OCI-LY7 (cell line): ENCODE results near the gene GRK6. TPM values are rescaled to one million over a fixed set of nuclear protein-coding genes. Genes with fewer than 3 reads are reported as not detected.
A peak's percentile ranks its signal among the peaks of the same experiment; 100 is the strongest.

Experiments used
- BruUV-seq: library from RNA; stranded (reverse); fragments of 400-500 nt; replicated peaks from 2 replicates; lab custom pipeline; 2021; lab: Mats Ljungman, UMichigan
- CTCF ChIA-PET: fragments of 300-600 bp; sonication (Branson Sonifier 250); formaldehyde crosslinking; loops from one replicate; lab custom pipeline; 2022; ENCODE audit warnings: antibody characterized with exemption; ENCODE audit not compliant: unreplicated experiment; lab: Charles Lee
- POLR2A ChIA-PET: fragments of 300-600 bp; sonication (Branson Sonifier 250); formaldehyde crosslinking; loops from one replicate; lab custom pipeline; 2022; ENCODE audit warnings: antibody characterized with exemption; lab: Charles Lee
- DNase-seq: peaks from one replicate; pipeline ENCODE4 v3.0.0-alpha.2; 2015; ENCODE audit warnings: low spot score
- H2AFZ ChIP-seq: fragments of 200-600 bp; sonication (generic), shearing (Covaris generic); 2 replicates; pipeline ENCODE4 v1.6.1; 2014; ENCODE audit warnings: mild to moderate bottlenecking, antibody characterized with exemption, low read length, moderate library complexity
- H3K27ac ChIP-seq: fragments of 200-600 bp; sonication (generic); 2 replicates; pipeline ENCODE4 v1.5.1; 2014; ENCODE audit warnings: mixed run types, low read depth, mild to moderate bottlenecking, moderate library complexity, low read length, inconsistent platforms; ENCODE audit not compliant: poor library complexity, severe bottlenecking
- H3K36me3 ChIP-seq: fragments of 200-600 bp; sonication (generic); 2 replicates; pipeline ENCODE4 v1.6.1; 2014; ENCODE audit warnings: mild to moderate bottlenecking, antibody characterized with exemption, low read length, moderate library complexity, mixed read lengths; ENCODE audit not compliant: insufficient read depth
- H3K4me1 ChIP-seq: fragments of 200-600 bp; sonication (generic); 2 replicates; pipeline ENCODE4 v1.5.1; 2014; ENCODE audit warnings: mild to moderate bottlenecking, low read length; ENCODE audit not compliant: insufficient read depth, poor library complexity, severe bottlenecking
- H3K4me2 ChIP-seq: fragments of 200-600 bp; sonication (generic); 2 replicates; pipeline ENCODE4 v1.6.1; 2014; ENCODE audit warnings: mild to moderate bottlenecking, low read length
- H3K4me3 ChIP-seq: fragments of 200-600 bp; sonication (generic); 2 replicates; pipeline ENCODE4 v1.5.1; 2014; ENCODE audit warnings: mild to moderate bottlenecking, low read depth, low read length; ENCODE audit not compliant: poor library complexity, severe bottlenecking
- H3K79me2 ChIP-seq: fragments of 200-600 bp; sonication (generic); 2 replicates; pipeline ENCODE4 v1.6.1; 2016; ENCODE audit warnings: low read depth, mild to moderate bottlenecking, low read length, moderate library complexity, mixed read lengths; ENCODE audit not compliant: insufficient read depth
- H3K9me2 ChIP-seq: fragments of 200-600 bp; sonication (generic); 2 replicates; pipeline ENCODE4 v1.6.1; 2016; ENCODE audit warnings: mild to moderate bottlenecking, low read length, mixed read lengths; ENCODE audit not compliant: insufficient read depth
- H3K9me3 ChIP-seq: fragments of 200-600 bp; sonication (generic); 2 replicates; pipeline ENCODE4 v1.6.1; 2014; ENCODE audit warnings: mild to moderate bottlenecking, mixed run types, low read length, mixed read lengths
- H4K20me1 ChIP-seq: fragments of 200-600 bp; sonication (generic); 2 replicates; pipeline ENCODE4 v1.6.1; 2014; ENCODE audit warnings: mild to moderate bottlenecking, antibody characterized with exemption, low read length, moderate library complexity, mixed read lengths; ENCODE audit not compliant: insufficient read depth
- CTCF ChIP-seq: fragments of 200-600 bp; sonication (generic); conservative IDR thresholded peaks from 2 replicates; pipeline ENCODE4 v1.5.1; 2014; ENCODE audit warnings: mild to moderate bottlenecking, antibody characterized with exemption, low read length, moderate library complexity, mixed read lengths
- EZH2phosphoT487 ChIP-seq: fragments of 200-600 bp; sonication (generic); IDR thresholded peaks from 2 replicates; pipeline ENCODE4 v1.6.1; 2018; ENCODE audit warnings: low read depth, borderline replicate concordance, mild to moderate bottlenecking, mixed run types, antibody characterized with exemption, low read length, moderate library complexity, mixed read lengths
- intact Hi-C: fragments of 100-400 bp; cut with micrococcal nuclease; formaldehyde crosslinking; loops from one replicate; pipeline ENCODE4 v1.10.0; 2022; ENCODE audit not compliant: unreplicated experiment
- total RNA-seq, 2 experiments: library from RNA; depleted of rRNA in 1 of 2; stranded (reverse); fragments of >200 nt in 1 of 2; shearing (Covaris generic) in 1 of 2; gene quantifications; 2 replicates each; pipeline ENCODE4 v1.2.3, GENCODE V29; 2014 to 2022

The GRK6 gene
- total RNA-seq, 2 experiments from 2014 or later, result 46.2 to 99.4 TPM

- H3K36me3 ChIP-seq, result no peaks in the 10 kb centered on the region
- no peaks in the 10 kb centered on the region for H4K20me1 ChIP-seq
- no peak within 1 kb of the TSS for H3K4me2 ChIP-seq
- intact Hi-C loops, result no loop called here
- no peaks in the 10 kb centered on the region for H3K9me3 ChIP-seq
- ChIA-PET POLR2A (no interaction called here), CTCF (interaction anchor here (2.1 kb wide), 1 partner anchor 14 kb away, joined by 7 read pairs; no protein-coding TSS in a partner anchor)
- no TSS peak for BruUV-seq
- peaks cover 33% of the 10 kb centered on the region for H3K4me1 ChIP-seq
- H2AFZ ChIP-seq, result no peak within 1 kb of the TSS
- H3K9me2 ChIP-seq, result no peaks in the 10 kb centered on the region
- no peak for TF ChIP-seq CTCF
- TF ChIP-seq EZH2phosphoT487, result no peak
- H3K4me3 ChIP-seq, result no peak within 1 kb of the TSS
- no peak within 1 kb of the TSS for H3K27ac ChIP-seq
- no peaks in the 10 kb centered on the region for H3K79me2 ChIP-seq
- no peak for DNase-seq
Observed at GRCh38 chr5:177384134-177384533, 42.3 kb upstream of the GRK6 start, which contains the start of gene SLC34A1. Gene SLC34A1 (plus strand): TSS chr5:177384434. CDS start chr5:177385742, 1,308 bp downstream.

- Histone ChIP-seq H2AFZ (no peak overlapping the region), H3K27ac (no peak overlapping the region), H4K20me1 (no peaks in the 10 kb centered on the region), H3K4me3 (no peak overlapping the region), H3K9me2 (no peaks in the 10 kb centered on the region), H3K36me3 (no peaks in the 10 kb centered on the region), H3K4me2 (no peak overlapping the region), H3K79me2 (no peaks in the 10 kb centered on the region), H3K9me3 (no peaks in the 10 kb centered on the region), H3K4me1 (peaks cover 49% of the 10 kb centered on the region)
- BruUV-seq, result no TSS peak
- intact Hi-C loops, result loop anchor here (5.0 kb wide), 1 partner anchor 273 kb away; no protein-coding TSS in a partner anchor
- ChIA-PET CTCF (interaction anchor here (1.0 kb wide), 1 partner anchor 15 kb away, joined by 5 read pairs; no protein-coding TSS in a partner anchor), POLR2A (no interaction called here)
- no peak for TF ChIP-seq EZH2phosphoT487
- TF ChIP-seq CTCF, result no peak
- DNase-seq, result no peak
Observed at GRCh38 chr5:177385720-177386119, 40.8 kb upstream of the GRK6 start.

- no TSS peak for BruUV-seq
- peaks cover 49% of the 10 kb centered on the region for H3K4me1 ChIP-seq
- no peaks in the 10 kb centered on the region for H3K36me3 ChIP-seq
- peak overlapping the region; percentile 17 for H3K27ac ChIP-seq
- no peak overlapping the region for H2AFZ ChIP-seq
- ChIA-PET POLR2A (interaction anchor here (0.6 kb wide), 1 partner anchor 25 kb away, joined by 3 read pairs; no protein-coding TSS in a partner anchor), CTCF (interaction anchor here (1.0 to 1.2 kb wide), 2 partner anchors 16 to 77 kb away, joined by 4 to 5 read pairs; no protein-coding TSS in a partner anchor)
- H3K9me2 ChIP-seq, result no peaks in the 10 kb centered on the region
- H4K20me1 ChIP-seq, result no peaks in the 10 kb centered on the region
- no peak for DNase-seq
- no peaks in the 10 kb centered on the region for H3K79me2 ChIP-seq
- intact Hi-C loops, result loop anchor here (5.0 kb wide), 1 partner anchor 274 kb away; no protein-coding TSS in a partner anchor
- H3K9me3 ChIP-seq, result no peaks in the 10 kb centered on the region
- TF ChIP-seq EZH2phosphoT487, result no peak
- TF ChIP-seq CTCF, result no peak
- no peak overlapping the region for H3K4me3 ChIP-seq
- no peak overlapping the region for H3K4me2 ChIP-seq
Observed at GRCh38 chr5:177386542-177386941, 39.9 kb upstream of the GRK6 start.
